AG09319 (cell line): ENCODE data around the gene OSBPL7.

Experiments
- DNase-seq: peaks from one replicate; pipeline ENCODE4 v3.0.0-alpha.2; 2010; ENCODE audit warnings: low read depth; ENCODE audit errors: extremely low read depth
- TF ChIP-seq, protein P1 (sequence below): IDR thresholded peaks from 2 replicates; pipeline ENCODE4 v1.5.1; 2011; ENCODE audit warnings: low read depth, mild to moderate bottlenecking, inconsistent platforms, low read length, moderate library complexity

OSBPL7 gene

DNA sequence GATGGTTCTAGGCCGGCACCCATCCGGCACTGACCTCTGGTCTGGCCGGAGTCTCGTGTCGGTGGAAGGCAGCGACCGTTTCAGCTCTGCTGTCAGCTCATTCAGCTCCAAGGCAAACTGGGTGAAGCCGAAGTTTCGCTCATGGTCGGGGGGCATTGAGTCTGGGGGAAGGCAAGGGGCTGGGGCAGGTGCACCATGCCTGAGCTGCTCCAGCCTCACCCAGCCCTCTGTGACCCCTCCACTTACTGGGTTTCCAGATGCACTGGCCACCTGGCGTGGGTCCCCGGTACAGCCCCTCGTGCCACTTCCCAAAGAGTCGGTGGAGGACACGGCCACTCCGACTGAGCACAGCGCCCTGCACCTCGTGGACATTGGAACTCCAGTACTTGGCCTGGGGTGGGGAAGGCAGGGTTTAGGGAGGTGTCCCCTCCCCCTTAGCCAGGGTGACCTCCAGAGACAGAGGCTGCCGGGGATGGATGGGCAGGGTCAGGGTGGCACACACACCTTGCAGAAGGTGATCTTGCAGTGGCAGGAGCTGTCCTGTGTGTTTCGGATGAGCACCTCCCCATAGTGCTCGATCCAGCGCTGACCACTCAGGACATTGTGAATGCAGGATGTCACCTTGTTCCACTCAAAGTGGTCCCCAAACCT lies 12.6 kb downstream of the OSBPL7 start:
- no peak for DNase-seq
- TF ChIP-seq, protein P1, sequence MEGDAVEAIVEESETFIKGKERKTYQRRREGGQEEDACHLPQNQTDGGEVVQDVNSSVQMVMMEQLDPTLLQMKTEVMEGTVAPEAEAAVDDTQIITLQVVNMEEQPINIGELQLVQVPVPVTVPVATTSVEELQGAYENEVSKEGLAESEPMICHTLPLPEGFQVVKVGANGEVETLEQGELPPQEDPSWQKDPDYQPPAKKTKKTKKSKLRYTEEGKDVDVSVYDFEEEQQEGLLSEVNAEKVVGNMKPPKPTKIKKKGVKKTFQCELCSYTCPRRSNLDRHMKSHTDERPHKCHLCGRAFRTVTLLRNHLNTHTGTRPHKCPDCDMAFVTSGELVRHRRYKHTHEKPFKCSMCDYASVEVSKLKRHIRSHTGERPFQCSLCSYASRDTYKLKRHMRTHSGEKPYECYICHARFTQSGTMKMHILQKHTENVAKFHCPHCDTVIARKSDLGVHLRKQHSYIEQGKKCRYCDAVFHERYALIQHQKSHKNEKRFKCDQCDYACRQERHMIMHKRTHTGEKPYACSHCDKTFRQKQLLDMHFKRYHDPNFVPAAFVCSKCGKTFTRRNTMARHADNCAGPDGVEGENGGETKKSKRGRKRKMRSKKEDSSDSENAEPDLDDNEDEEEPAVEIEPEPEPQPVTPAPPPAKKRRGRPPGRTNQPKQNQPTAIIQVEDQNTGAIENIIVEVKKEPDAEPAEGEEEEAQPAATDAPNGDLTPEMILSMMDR = no peak

DNA sequence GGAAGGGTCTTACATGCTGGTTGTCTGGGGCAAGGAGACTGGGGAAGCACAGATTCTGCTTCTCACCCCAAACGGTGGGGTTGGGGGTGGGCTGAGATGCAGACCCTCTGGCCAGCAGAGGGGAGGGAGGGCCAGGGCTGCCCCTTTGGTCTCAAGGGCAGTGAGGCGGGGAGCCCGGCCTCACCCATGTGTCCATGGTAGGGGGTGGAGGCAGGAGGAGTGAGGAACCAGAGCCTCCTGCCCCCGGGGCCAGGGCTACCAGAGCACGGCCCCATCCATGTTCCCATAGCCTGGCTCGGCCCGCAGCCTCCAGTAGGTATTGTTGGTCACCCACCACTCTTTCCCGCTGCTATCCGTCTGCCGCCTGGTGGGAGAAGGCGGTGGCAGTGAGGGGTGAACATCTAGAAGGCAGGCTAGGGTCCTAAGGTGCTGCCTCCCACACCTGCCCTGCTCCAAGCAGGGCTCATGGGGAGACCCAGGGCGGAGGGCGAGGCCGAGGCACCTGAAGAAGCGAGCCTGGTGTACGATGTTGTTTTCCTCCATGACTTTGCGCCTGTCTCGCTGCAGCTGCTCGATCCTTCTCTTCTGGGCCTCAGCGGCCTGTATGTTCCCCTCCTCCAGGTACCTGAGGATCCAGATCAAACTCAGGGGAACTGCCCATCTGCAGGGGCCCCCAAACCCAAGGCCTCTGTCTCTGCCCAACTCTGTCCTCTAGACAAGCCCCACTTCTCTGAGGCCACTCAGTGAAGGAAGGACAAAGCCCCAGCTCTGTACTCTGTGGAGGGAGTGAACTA lies 13.4 kb downstream of the OSBPL7 start:
- no peak for DNase-seq
- TF ChIP-seq, protein P1 = no peak

DNA sequence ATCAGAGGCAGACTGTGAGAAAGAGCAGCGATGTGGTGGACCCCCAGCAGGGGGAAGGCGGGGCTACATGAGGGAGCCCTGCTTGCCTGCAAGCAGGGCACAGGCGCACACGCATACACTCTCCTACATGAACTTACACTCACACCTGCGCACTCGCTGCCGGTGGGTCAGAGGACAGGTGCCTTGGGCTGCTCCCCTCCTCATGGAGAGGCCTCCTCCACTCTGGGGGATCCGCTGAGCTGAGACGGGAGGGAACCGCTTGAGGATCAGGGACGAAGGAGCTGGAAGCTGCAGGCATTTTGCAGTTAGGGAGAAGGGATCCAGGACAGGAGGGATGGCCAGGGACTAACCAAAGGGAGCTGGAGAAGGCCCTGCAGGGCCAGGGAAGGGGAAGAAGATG lies 14.2 kb downstream of the OSBPL7 start:
- no peak for DNase-seq
- TF ChIP-seq, protein P1 = no peak

DNA sequence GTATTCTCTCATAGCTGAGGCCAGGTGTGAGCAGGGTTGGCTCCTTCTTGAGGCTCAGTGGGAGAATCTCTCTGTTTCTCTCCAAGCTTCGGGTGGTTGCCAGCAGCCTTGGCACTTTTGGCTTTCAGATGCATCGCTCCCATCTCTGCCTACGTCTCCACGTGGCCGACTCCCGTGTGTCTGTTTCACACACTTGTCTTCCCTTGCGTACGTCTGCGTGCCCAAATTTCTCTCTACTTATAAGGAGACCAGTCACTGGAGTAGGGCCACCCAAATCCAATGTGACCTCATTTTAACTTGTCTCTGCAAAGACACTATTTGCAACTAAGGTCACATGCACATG lies 14.7 kb downstream of the OSBPL7 start:
- no peak for DNase-seq
- TF ChIP-seq, protein P1 = no peak

DNA sequence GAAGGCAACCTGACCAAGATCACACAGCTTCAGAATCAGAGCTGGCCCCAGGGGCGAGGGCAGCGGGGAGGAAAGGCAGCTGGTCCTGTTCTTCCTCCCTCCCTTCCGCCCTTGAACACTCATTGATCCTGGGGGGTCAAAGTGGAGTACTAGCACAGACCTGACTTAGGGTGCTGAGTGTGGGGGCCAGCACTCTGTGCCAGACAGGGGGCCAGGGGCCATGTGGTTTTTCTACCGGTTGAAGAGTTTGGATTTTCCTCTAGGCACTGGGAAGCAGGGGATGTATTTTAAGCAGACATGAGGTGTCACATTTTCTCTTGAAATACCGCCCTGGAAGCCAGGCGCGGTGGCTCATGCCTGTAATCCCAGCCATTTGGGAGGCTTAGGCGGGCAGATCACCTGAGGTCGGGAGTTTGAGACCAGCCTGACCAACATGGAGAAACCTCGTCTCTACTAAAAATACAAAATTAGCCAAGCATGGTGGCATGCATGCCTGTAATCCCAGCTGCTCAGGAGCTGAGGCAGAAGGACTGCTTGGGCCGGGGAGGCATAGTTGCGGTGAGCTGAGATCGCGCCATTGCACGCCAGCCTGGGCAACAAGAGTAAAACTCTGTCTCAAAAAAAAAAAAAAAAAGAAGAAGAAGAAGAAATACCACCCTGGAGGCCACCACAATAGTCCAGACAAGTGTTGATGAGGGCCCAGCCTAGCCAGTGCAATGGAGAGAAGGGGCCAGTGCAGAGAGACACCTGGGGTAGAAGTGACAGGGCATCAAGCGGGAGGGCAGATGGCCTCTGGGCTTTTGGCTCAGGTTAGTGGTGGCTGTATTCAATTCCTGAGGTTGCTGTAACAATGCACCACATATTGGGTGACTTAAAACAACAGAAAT lies 15.3 kb downstream of the OSBPL7 start:
- TF ChIP-seq, protein P1 = no peak
- DNase-seq = no peak

DNA sequence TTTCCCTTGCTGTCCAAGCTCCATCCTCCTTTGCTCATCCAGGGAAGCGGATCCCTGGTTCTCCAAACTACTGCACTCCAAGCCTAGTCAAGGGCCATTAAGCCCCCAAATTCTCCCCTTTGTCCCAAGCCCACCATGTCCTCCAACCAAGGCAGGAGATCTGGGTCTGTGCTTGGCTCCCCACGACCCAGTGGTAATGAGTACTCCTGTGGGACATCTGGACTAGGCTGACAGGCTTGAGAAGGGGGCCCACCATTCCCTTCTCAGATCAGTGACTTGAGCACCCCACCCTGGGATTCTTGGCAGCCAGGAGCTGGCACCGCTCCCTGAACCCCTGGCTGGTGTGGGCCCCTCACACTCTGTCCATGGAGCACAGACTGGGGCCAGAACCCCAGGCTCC lies 17.1 kb downstream of the OSBPL7 start:
- no peak for DNase-seq
- TF ChIP-seq, protein P1 = no peak
